H1 (cell line): ENCODE results near the gene TCERG1L. TPM values are rescaled to one million over a fixed set of nuclear protein-coding genes. Genes with fewer than 3 reads are reported as not detected.

ENCODE experiments used
- CTCF ChIA-PET: fragments of 300-600 bp; sonication (Branson Sonifier 250); formaldehyde crosslinking; loops from one replicate; lab custom pipeline; 2021; ENCODE audit not compliant: partially characterized antibody; lab: Charles Lee
- POLR2A ChIA-PET: fragments of 300-600 bp; sonication (Branson Sonifier 250); formaldehyde crosslinking; loops from one replicate; lab custom pipeline; 2021; ENCODE audit warnings: inconsistent platforms; ENCODE audit not compliant: partially characterized antibody; lab: Charles Lee
- DNase-seq, 2 experiments: peaks; one replicate each; pipeline versions ENCODE4 v3.0.0 to v3.0.0-alpha.2; 2010 to 2022; ENCODE audit warnings: low spot score in 2 of 2, low read depth in 1 of 2, mixed read lengths in 1 of 2
- FAIRE-seq: peaks from 2 replicates; lab custom pipeline; 2011; peaks lifted over from hg19 to GRCh38; lab: Jason Lieb, UNC
- H2AFZ ChIP-seq: 2 replicates; pipeline ENCODE4 v1.8.1; 2012; ENCODE audit warnings: low read length, inconsistent platforms
- H2AK5ac ChIP-seq: 2 replicates; pipeline ENCODE4 v1.6.1; 2013; ENCODE audit warnings: low read depth, low read length
- H2BK120ac ChIP-seq: replicated peaks from 2 replicates; pipeline ENCODE3; 2013; ENCODE audit warnings: low read depth, low read length, inconsistent platforms
- H2BK12ac ChIP-seq: 2 replicates; pipeline ENCODE4 v1.6.1; 2013; ENCODE audit warnings: low read depth, low read length
- H2BK15ac ChIP-seq: 2 replicates; pipeline ENCODE4 v1.6.1; 2013; ENCODE audit warnings: low read length
- H2BK20ac ChIP-seq: 2 replicates; pipeline ENCODE4 v1.6.1; 2013; ENCODE audit warnings: low read length
- H2BK5ac ChIP-seq: 2 replicates; pipeline ENCODE4 v1.6.1; 2013; ENCODE audit warnings: low read depth, low read length
- H3K14ac ChIP-seq: 2 replicates; pipeline ENCODE4 v1.6.1; 2013; ENCODE audit warnings: inconsistent platforms; ENCODE audit not compliant: insufficient read length
- H3K18ac ChIP-seq: 2 replicates; pipeline ENCODE4 v1.6.1; 2013; ENCODE audit warnings: low read length; ENCODE audit errors: extremely low read depth
- H3K23ac ChIP-seq: 2 replicates; pipeline ENCODE4 v1.6.1; 2013; ENCODE audit warnings: inconsistent platforms; ENCODE audit not compliant: insufficient read length
- H3K23me2 ChIP-seq: 2 replicates; pipeline ENCODE4 v1.6.1; 2013; ENCODE audit warnings: low read depth, low read length
- H3K27ac ChIP-seq: 2 replicates; pipeline ENCODE4 v1.6.1; 2011; ENCODE audit warnings: low read depth, low read length, inconsistent platforms
- H3K27me3 ChIP-seq, 4 experiments: replicated peaks in 1 of 4; 1 replicate in 1 of 4; 2 replicates in 3 of 4; pipeline versions ENCODE4 v1.6.1 to v1.8.1; 2011 to 2013; ENCODE audit warnings: low read length in 3 of 4, mild to moderate bottlenecking in 3 of 4, inconsistent platforms in 2 of 4, mixed read lengths in 2 of 4, moderate library complexity in 1 of 4; ENCODE audit not compliant: control insufficient read depth in 3 of 4, insufficient read depth in 3 of 4; ENCODE audit errors: extremely low read depth in 1 of 4
- H3K36me3 ChIP-seq, 4 experiments: 2 replicates each; pipeline versions ENCODE4 v1.6.1 to v1.8.1; 2011 to 2013; ENCODE audit warnings: mild to moderate bottlenecking in 4 of 4, low read length in 3 of 4, moderate library complexity in 2 of 4, control low read depth in 1 of 4, inconsistent platforms in 1 of 4; ENCODE audit not compliant: insufficient read depth in 4 of 4, control insufficient read depth in 2 of 4
- H3K4ac ChIP-seq: replicated peaks from 2 replicates; pipeline ENCODE3; 2013; ENCODE audit warnings: low read length, low read depth, mixed read lengths, inconsistent platforms; ENCODE audit not compliant: insufficient read length
- H3K4me1 ChIP-seq, 4 experiments: replicated peaks in 1 of 4; 1 replicate in 1 of 4; 2 replicates in 3 of 4; pipeline versions ENCODE4 v1.6.1 to v1.8.1; 2011 to 2013; ENCODE audit warnings: low read length in 3 of 4, inconsistent platforms in 2 of 4, mixed read lengths in 1 of 4; ENCODE audit not compliant: insufficient read depth in 4 of 4, control insufficient read depth in 3 of 4
- H3K4me2 ChIP-seq, 2 experiments: 2 replicates each; pipeline versions ENCODE4 v1.6.1 to v1.8.1; 2011 to 2013; ENCODE audit warnings: low read depth in 2 of 2, low read length in 2 of 2, control low read depth in 1 of 2, inconsistent platforms in 1 of 2, mild to moderate bottlenecking in 1 of 2; ENCODE audit not compliant: insufficient read depth in 1 of 2
- H3K4me3 ChIP-seq, 4 experiments: fragments of 200-600, 300-600 bp in 1 of 4; sonication (generic), shearing (Covaris generic), sonication (Bioruptor Twin) in 1 of 4; 2 replicates each; pipeline versions ENCODE4 v1.5.1 to v1.8.1; 2011 to 2016; ENCODE audit warnings: low read length in 4 of 4, low read depth in 3 of 4, control low read depth in 2 of 4, inconsistent platforms in 2 of 4, mild to moderate bottlenecking in 2 of 4, mixed read lengths in 1 of 4, moderate library complexity in 1 of 4; ENCODE audit not compliant: insufficient read depth in 2 of 4; ENCODE audit errors: extremely low read depth in 1 of 4
- H3K56ac ChIP-seq: replicated peaks from 2 replicates; pipeline ENCODE3; 2013; ENCODE audit warnings: low read depth, mild to moderate bottlenecking, mixed read lengths, low read length, inconsistent platforms; ENCODE audit not compliant: insufficient read length
- H3K79me1 ChIP-seq: 2 replicates; pipeline ENCODE4 v1.6.1; 2013; ENCODE audit warnings: low read depth, low read length, control low read depth
- H3K79me2 ChIP-seq, 2 experiments: 2 replicates each; pipeline versions ENCODE4 v1.6.1 to v1.8.1; 2012 to 2013; ENCODE audit warnings: low read length in 2 of 2, mild to moderate bottlenecking in 2 of 2, inconsistent platforms in 1 of 2; ENCODE audit not compliant: insufficient read depth in 2 of 2, control insufficient read depth in 1 of 2
- H3K9ac ChIP-seq, 4 experiments: replicated peaks in 1 of 4; 1 replicate in 1 of 4; 2 replicates in 3 of 4; pipeline versions ENCODE4 v1.6.1 to v1.8.1; 2011 to 2013; ENCODE audit warnings: low read depth in 3 of 4, low read length in 3 of 4, control low read depth in 2 of 4, mild to moderate bottlenecking in 2 of 4, moderate library complexity in 2 of 4, inconsistent platforms in 1 of 4; ENCODE audit errors: extremely low read depth in 1 of 4
- H3K9me3 ChIP-seq, 2 experiments: 2 replicates each; pipeline versions ENCODE4 v1.6.1 to v1.8.1; 2012 to 2013; ENCODE audit warnings: mild to moderate bottlenecking in 2 of 2, moderate library complexity in 2 of 2, control low read depth in 1 of 2, inconsistent platforms in 1 of 2, low read depth in 1 of 2, low read length in 1 of 2, mixed read lengths in 1 of 2; ENCODE audit not compliant: insufficient read depth in 2 of 2
- H4K20me1 ChIP-seq, 2 experiments: replicated peaks in 1 of 2; 2 replicates each; pipeline versions ENCODE3 to v1.8.1; 2011 to 2013; ENCODE audit warnings: inconsistent platforms in 2 of 2, low read length in 2 of 2, mild to moderate bottlenecking in 1 of 2; ENCODE audit not compliant: insufficient read depth in 2 of 2, control insufficient read depth in 1 of 2
- H4K5ac ChIP-seq: 2 replicates; pipeline ENCODE4 v1.6.1; 2013; ENCODE audit warnings: low read length, low read depth, mixed read lengths, inconsistent platforms; ENCODE audit not compliant: insufficient read length
- H4K8ac ChIP-seq: 2 replicates; pipeline ENCODE4 v1.8.0; 2013; ENCODE audit warnings: mild to moderate bottlenecking, moderate library complexity, low read length, inconsistent platforms; ENCODE audit not compliant: insufficient read depth; ENCODE audit errors: extremely low read depth
- H4K91ac ChIP-seq: replicated peaks from 2 replicates; pipeline ENCODE3; 2013; ENCODE audit warnings: low read length, mixed read lengths, inconsistent platforms; ENCODE audit not compliant: insufficient read length
- EGR1 ChIP-seq: IDR thresholded peaks from 2 replicates; pipeline ENCODE4 v1.6.1; 2011; ENCODE audit warnings: low read depth, low read length, borderline replicate concordance
- FOSL1 ChIP-seq: IDR thresholded peaks from 2 replicates; pipeline ENCODE4 v1.6.1; 2011; ENCODE audit warnings: mild to moderate bottlenecking, low read depth, low read length, moderate library complexity; ENCODE audit not compliant: insufficient read depth
- GABPA ChIP-seq: IDR thresholded peaks from 2 replicates; pipeline ENCODE4 v1.6.1; 2011; ENCODE audit warnings: mild to moderate bottlenecking, low read length, moderate library complexity, borderline replicate concordance; ENCODE audit not compliant: insufficient read depth
- JUN ChIP-seq: IDR thresholded peaks from 2 replicates; pipeline ENCODE4 v1.6.1; 2011; ENCODE audit warnings: low read depth, mild to moderate bottlenecking, improper control_type of control experiment, low read length
- POLR2AphosphoS5 ChIP-seq: IDR thresholded peaks from 2 replicates; pipeline ENCODE4 v1.6.1; 2011; ENCODE audit warnings: low read depth, low read length
- RXRA ChIP-seq: IDR thresholded peaks from 2 replicates; pipeline ENCODE4 v1.6.1; 2011; ENCODE audit warnings: low read depth, mild to moderate bottlenecking, low read length, moderate library complexity; ENCODE audit not compliant: insufficient read depth
- SIN3A ChIP-seq, 2 experiments: IDR thresholded peaks in 1 of 2; conservative IDR thresholded peaks in 1 of 2; 2 replicates each; pipeline ENCODE4 v1.6.1; 2011 to 2012; ENCODE audit warnings: low read length in 2 of 2, improper control_type of control experiment in 1 of 2, low read depth in 1 of 2, mild to moderate bottlenecking in 1 of 2
- SUZ12 ChIP-seq: fragments of 200-600 bp; sonication (generic); IDR thresholded peaks from 2 replicates; pipeline ENCODE4 v1.6.1; 2012; ENCODE audit warnings: mild to moderate bottlenecking, inconsistent platforms, low read length, moderate library complexity, mixed read lengths
- WGBS, 2 experiments: shearing (Covaris generic) in 1 of 2; methylation state at CpG; one replicate each; pipeline versions ENCODE4 v1.1.6 to v1.1.7; 2013 to 2015; ENCODE audit warnings: low lambda C conversion rate in 2 of 2, mixed read lengths in 2 of 2, inconsistent platforms in 1 of 2, low coverage in 1 of 2, missing lambda C conversion rate in 1 of 2; ENCODE audit not compliant: insufficient replicate concordance in 2 of 2, insufficient coverage in 1 of 2, insufficient read length in 1 of 2; ENCODE audit errors: extremely low coverage in 1 of 2, missing lambda C conversion rate in 1 of 2; 5-methylcytosine and 5-hydroxymethylcytosine counted together
- polyA plus RNA-seq, 7 experiments: library from polyadenylated mRNA; depleted of rRNA in 3 of 7; stranded (reverse) in 5 of 7; unstranded in 2 of 7; fragments of >200 nt in 5 of 7; fragments of 200-250 nt in 2 of 7; gene quantifications; 1 replicate in 5 of 7; 2 replicates in 1 of 7; 4 replicates in 1 of 7; pipeline versions ENCODE4 v1.2.1 to v1.2.3, GENCODE V29; 2011 to 2013; ENCODE audit warnings: missing spikeins in 2 of 7, mixed read lengths in 2 of 7
- total RNA-seq: library from RNA; stranded (reverse); fragmentation: NEBNext Ultra II Directional; extraction: Animal tissue kit (Norgen Biotek cat#: 25700); gene quantifications from 2 replicates; pipeline ENCODE4 v1.2.1, GENCODE V29; 2021
- TF ChIP-seq, protein P1 (sequence below): IDR thresholded peaks from 2 replicates; pipeline ENCODE4 v1.6.1; 2011; ENCODE audit warnings: low read length, improper control_type of control experiment

The TCERG1L gene
- total and polyA plus RNA-seq, 2 of the 8 experiments (the other 6 are each of a cell fraction or from before 2014, with no cell fraction given): 3.9 to 6.9 TPM

DNA sequence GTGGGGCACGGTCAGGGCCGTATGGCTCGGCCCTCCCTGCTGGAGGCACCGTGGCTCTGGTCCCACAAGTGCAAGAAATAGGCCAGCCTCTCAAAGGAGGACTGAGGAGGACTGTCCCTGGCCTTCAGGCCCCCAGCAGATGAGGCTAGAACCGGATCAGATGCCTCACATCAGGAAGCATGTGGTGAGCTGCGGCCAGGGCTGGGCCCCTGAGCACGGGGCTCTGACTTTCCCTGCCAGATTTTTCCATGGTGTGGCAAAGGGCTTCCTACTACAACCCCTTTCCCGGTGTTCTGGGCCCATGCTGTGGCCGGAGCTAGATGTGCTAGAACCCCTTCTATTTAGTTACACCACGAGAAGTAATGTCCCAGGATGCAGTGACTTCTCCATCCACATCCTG lies 100.4 kb downstream of the TCERG1L start:
- no peak overlapping the region for H2AFZ ChIP-seq
- H3K4me1 ChIP-seq: no peaks in the 10 kb centered on the region; a peak in 1 of 7 replicates
- no peak overlapping the region for H3K4me3 ChIP-seq
- no peak overlapping the region for H2BK20ac ChIP-seq
- H2BK15ac ChIP-seq: no peak overlapping the region
- no peak overlapping the region for H2AK5ac ChIP-seq
- DNase-seq (no peak), FAIRE-seq (no peak)
- H3K4ac ChIP-seq: no peak overlapping the region
- POLR2A ChIA-PET: no interaction called here
- no peak overlapping the region for H4K5ac ChIP-seq
- H3K4me2 ChIP-seq: no peak overlapping the region
- H3K56ac ChIP-seq: no peak overlapping the region
- no peak for TF ChIP-seq FOSL1
- no peak for TF ChIP-seq SIN3A (conservative IDR thresholded peaks at IDR 0.05 in 1 of 2, IDR thresholded peaks at IDR 0.05 in 1 of 2; ENCODE audit: low read depth in 1 of 2, low read length in 2 of 2)
- TF ChIP-seq, protein P1, sequence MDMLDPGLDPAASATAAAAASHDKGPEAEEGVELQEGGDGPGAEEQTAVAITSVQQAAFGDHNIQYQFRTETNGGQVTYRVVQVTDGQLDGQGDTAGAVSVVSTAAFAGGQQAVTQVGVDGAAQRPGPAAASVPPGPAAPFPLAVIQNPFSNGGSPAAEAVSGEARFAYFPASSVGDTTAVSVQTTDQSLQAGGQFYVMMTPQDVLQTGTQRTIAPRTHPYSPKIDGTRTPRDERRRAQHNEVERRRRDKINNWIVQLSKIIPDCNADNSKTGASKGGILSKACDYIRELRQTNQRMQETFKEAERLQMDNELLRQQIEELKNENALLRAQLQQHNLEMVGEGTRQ: no peak
- TF ChIP-seq EGR1: no peak
- no peak for TF ChIP-seq GABPA
- TF ChIP-seq JUN: no peak
- TF ChIP-seq SUZ12: no peak
- TF ChIP-seq POLR2AphosphoS5: no peak
- no peak for TF ChIP-seq RXRA
- H4K20me1 ChIP-seq: no peaks in the 10 kb centered on the region
- no peaks in the 10 kb centered on the region for H3K79me2 ChIP-seq
- no peak overlapping the region for H2BK12ac ChIP-seq
- H3K27me3 ChIP-seq: no peaks in the 10 kb centered on the region
- H4K8ac ChIP-seq: no peak overlapping the region
- H3K79me1 ChIP-seq: no peaks in the 10 kb centered on the region
- no peaks in the 10 kb centered on the region for H3K23me2 ChIP-seq
- no peak overlapping the region for H3K9ac ChIP-seq
- no peak overlapping the region for H3K23ac ChIP-seq
- no peaks in the 10 kb centered on the region for H3K36me3 ChIP-seq
- H4K91ac ChIP-seq: no peak overlapping the region
- H3K9me3 ChIP-seq: no peaks in the 10 kb centered on the region
- no peak overlapping the region for H2BK120ac ChIP-seq
- H3K14ac ChIP-seq: no peak overlapping the region
- no peak overlapping the region for H3K27ac ChIP-seq
- H3K18ac ChIP-seq: no peak overlapping the region
- CTCF ChIA-PET: no interaction called here
- no peak overlapping the region for H2BK5ac ChIP-seq
- 83% methylated on average over 9 of the region's 10 CpGs; no CpG with 5 or more reads in 1 of the 2 experiments for WGBS, 2 experiments
